GM18868 (cell line): Measurements from ENCODE around the gene LRRN2.
A peak's percentile ranks its signal among the peaks of the same experiment; 100 is the strongest.

Experiments
- ATAC-seq: cut with Tn5 transposase; IDR thresholded peaks from one replicate; pipeline ENCODE4 v1.9.1; 2021; ENCODE audit warnings: mild to moderate bottlenecking, moderate library complexity; ENCODE audit not compliant: unreplicated experiment

LRRN2 gene

GRCh38 chr1:204664384-204664651, 21.2 kb downstream of the LRRN2 start:
- no peak for ATAC-seq

- ATAC-seq = no peak
These were observed 21.7 kb downstream of the LRRN2 start for GRCh38 chr1:204663644-204664383.

DNA sequence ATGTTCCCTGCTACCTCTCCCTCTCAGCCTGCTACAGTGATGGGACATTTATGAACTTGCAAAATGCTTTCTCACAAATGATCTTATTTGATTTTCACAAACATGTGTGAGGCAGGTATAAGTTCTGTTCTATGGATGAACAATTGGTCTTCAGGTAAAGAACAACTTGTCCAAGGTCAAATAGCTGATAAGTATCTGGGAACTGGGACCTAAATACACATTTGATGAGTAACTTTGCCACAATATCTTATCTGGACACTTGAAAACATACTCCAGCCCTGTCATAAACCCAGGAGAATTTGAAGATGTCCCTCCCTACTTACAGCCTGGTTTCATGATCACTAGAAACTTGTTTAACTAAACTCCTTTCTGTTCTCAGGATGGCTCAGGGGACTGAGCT, 23.0 kb downstream of the LRRN2 start:
- ATAC-seq = no peak

DNA sequence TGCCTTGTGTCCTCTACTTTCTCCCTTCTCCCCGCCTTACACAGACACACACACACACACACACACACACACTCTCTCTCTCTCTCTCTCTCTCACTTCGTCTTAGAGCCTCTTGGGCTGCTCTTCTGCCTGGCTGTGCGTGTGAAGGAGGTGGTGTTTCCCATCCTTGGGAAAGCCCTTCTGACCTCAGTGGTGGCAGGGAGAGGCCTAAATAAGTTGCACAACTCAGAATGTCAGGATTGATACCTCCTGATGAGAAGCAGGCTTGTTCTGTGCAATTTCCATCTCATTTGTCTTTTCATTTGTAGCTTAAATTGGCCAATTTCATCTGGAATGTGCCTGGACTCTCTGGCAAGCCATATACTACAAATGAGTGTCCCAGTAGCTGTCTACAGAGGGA, 25.0 kb downstream of the LRRN2 start:
- ATAC-seq = no peak

GRCh38 chr1:204659056-204659455, 26.5 kb downstream of the LRRN2 start:
- no peak for ATAC-seq

DNA sequence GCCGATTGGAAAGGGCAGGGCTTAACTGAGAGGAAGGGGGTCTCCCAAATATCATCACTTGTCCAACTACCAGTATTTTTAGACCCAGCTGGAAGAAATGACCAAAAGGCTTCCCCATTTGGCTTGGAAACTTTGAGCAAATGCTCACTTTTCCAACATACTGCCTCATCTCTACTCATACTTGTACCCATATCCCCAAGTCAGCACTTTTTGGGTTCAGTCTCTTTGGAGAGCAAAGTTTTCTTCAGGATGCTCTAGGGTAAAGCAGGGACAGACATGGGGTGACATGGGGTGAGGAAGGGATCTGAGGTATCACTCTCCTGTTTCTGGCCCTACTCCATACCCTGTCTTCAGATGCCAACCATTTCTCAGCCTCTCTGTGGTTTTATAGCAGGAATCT, 27.2 kb downstream of the LRRN2 start:
- no peak for ATAC-seq

- ATAC-seq = no peak
These were observed 31.8 kb downstream of the LRRN2 start for GRCh38 chr1:204653590-204654340.

GRCh38 chr1:204652497-204652896, 33.0 kb downstream of the LRRN2 start:
- no peak for ATAC-seq

DNA sequence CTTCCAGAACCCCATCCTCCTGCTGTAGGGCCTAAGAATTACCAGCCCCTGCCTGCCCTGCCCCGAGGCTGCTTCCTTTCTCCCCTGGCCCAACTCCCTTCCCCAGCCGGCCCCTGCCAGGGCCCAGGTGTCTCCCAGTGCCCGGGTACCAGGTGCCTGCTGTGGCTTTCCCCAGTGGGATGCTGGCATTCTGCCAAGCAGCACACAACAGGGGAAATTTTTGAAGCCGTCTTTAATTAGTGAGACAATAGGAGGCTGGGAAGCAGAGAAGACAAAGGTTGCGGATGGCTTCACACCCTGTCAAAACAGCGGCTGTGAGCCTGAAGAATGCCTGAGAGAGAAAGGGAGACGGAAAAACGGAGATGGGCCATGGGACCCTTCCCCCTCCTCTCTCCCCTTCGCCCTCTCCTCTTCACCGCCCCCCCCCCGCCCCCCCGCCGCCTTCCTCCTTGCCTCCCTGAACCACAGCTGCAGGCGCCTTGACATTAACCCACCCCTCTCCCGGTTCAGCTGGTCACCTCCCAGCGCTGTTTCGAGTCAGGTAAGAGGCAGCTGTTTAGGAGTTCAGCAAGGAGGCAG, 33.6 kb downstream of the LRRN2 start:
- no peak for ATAC-seq

DNA sequence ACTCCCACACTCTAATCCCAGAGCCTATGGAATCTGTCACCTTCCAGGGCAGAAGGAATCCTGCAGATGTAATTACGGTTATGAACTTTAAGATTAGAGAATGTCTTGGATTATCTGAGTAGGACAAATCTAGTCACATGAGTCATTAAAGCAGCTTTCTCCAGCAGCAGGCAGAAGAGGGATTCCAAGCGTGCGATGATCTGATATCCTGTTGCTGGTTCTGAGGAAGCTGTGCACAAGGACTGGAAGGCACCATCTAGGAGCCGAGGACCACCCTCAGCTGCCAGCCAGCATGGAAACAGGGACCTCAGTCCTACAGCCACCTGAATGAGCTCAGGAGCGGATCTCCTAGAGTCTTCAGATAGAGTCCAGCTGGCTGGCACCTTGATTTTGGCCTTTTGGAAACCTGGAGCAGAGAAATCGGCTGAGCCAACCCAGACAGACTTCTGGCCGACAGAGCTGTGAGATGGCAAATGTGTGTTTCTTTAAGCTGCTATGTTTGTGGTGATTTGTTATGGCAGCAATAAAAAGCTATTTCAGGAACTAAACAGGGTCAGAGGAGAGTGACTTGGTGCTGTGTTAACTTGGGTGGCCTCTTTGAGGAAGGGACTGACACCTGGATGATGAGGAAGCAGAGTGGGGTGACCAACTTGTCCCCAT, 34.5 kb downstream of the LRRN2 start:
- ATAC-seq = no peak

- ATAC-seq = no peak
These were observed 35.6 kb downstream of the LRRN2 start for GRCh38 chr1:204649721-204650521.

DNA sequence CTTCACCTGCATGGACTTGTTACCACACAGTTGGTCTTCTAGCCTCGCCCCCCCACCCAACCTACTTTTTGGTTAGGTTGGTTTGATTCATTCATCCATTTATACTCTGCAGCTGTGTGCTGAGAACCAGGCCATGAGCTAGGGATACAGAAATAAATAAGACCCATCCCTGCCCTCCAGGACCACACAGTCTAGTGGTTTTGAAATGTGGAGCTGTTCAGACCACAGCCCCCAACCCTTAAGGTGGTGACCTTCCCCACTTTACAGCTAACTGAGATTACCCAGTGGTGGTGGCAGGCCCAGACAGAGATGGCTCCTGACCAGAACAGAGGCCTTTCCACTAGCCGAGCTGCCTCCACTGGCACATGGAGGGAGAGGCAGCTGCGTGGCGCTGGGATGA, 37.0 kb downstream of the LRRN2 start:
- no peak for ATAC-seq

DNA sequence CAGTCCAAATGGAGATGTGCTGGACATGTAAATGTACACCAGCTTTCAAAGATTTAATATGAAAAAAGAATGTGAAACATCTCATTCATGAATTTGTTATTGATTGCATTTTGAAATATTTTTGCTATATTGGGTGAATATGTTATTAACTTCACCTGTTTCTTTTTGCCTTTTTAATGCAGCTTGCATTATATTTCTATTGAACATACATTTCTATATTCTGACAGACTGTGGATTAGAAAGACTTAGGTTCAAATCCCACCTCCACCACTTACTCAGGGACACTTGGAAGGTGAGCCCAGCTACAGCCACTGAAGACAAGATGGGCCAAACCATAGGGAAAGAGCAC, 37.8 kb downstream of the LRRN2 start:
- ATAC-seq = no peak

DNA sequence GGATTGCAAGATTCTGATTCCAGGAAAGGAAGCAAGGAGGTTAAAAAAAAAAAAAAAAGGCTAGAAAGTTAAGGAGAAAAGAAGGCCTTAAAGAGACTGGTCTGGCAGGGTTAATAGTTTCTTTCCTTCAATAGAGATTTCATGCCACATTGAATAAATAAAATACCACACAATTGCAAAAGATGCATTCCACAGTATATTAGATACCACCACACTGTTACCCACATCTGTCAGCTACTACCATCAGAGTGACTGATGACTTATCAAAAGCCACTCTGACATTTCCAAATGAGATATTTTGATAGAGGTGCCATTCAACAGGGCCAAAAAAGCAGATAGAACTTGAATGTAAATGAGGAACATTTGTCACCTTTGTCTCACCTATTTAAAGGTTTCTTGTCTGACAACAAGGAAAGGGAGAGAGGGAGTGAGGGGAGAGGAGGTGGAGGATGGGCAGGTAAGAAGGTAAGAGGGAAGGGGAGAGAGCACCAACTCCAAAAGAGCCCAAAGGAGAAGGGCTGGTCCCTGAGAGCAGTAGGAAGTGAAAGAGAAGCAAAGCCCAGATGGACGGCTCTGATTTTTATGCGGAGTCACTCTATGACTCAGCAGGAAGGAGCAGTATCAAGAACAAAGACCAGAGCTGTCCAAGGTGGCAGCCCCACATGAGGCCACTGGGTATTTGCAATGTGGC, 38.3 kb downstream of the LRRN2 start:
- ATAC-seq = peak; percentile 54

- no peak for ATAC-seq
These were observed 39.9 kb downstream of the LRRN2 start for GRCh38 chr1:204645666-204646065.

DNA sequence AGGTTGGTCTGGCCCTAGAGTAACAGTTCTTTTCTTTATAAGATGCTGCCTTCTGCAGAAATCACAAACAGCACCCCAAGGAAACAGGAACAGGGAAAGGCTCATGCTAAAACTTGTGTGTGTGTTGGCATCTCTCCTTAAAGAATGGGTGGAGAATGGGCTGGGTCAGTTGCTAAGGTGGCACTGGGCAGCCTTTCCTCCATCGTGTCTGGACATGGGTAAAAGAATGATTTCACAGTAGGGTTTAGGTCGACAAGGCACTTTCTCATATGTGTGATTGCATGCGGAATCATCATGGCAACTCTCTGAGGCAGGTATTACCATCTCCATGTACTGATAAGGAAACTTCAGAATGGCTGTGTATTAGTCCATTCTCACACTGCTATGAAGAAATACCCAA, 40.3 kb downstream of the LRRN2 start:
- no peak for ATAC-seq

DNA sequence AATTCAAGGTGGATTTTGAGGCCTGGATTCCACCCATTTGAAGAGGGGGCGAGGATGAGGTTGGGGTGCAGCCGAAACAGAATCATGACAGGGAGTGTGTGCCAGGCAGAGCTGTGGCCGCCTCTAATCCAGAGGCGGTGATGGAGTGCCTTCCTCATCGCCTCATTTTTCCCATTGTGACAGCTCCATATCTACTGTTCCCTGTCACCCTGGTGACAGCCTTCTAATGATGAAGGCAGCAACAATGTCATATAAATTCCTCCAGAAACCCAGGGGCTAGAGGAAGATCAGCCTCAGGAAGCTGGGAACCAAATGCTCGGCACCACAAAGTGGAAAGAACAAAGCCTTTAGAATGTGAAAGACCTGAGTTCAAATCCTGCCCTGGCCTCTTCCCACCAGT, 42.0 kb downstream of the LRRN2 start:
- ATAC-seq = no peak

GRCh38 chr1:204641936-204642335, 43.6 kb downstream of the LRRN2 start:
- ATAC-seq = no peak

GRCh38 chr1:204641455-204641854, 44.1 kb downstream of the LRRN2 start:
- no peak for ATAC-seq

DNA sequence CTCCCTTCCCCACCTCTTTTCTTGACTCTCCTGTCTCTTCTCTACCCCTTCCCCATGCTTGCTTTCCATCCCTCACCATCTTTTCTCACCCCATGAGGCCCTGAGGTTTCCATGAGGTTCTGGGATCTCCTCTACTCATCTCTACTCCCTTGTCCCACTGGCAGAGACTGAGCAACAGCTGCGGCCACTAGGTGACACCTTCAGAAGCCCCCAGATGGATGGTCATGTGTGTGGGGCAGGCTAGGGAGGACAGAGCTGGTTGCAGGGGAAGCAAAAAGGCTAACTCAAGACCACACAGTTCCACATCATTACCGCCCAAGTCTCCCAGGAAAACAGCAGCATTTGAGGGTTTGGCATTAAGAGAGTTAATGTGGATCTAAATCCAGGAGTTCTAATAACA, 45.0 kb downstream of the LRRN2 start:
- ATAC-seq = no peak
